ENCODE measurements around the gene DSCAM.

DNA sequence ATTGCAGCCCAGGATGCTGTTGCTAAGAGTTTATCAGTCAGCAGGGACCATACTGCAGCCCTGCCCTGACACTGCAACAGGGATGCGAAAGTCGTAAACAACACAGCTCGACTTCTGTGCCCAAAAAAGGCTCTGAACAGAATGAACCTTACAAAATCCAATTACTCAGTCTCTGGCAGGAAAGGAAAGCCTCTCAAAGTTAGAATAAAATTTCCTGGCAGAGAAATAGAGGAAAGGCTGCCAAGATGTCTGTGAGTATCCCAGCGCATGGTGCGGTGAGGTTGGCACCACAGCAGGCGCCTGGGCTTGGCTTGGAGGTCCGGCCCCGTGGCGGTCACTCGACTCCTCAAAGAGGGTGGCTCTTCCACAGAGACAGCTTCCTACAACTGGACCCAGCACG lies 794.0 kb downstream of the DSCAM start:
- TF ChIP-seq, protein P1, sequence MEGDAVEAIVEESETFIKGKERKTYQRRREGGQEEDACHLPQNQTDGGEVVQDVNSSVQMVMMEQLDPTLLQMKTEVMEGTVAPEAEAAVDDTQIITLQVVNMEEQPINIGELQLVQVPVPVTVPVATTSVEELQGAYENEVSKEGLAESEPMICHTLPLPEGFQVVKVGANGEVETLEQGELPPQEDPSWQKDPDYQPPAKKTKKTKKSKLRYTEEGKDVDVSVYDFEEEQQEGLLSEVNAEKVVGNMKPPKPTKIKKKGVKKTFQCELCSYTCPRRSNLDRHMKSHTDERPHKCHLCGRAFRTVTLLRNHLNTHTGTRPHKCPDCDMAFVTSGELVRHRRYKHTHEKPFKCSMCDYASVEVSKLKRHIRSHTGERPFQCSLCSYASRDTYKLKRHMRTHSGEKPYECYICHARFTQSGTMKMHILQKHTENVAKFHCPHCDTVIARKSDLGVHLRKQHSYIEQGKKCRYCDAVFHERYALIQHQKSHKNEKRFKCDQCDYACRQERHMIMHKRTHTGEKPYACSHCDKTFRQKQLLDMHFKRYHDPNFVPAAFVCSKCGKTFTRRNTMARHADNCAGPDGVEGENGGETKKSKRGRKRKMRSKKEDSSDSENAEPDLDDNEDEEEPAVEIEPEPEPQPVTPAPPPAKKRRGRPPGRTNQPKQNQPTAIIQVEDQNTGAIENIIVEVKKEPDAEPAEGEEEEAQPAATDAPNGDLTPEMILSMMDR (IDR thresholded peaks at IDR 0.05 in 8 of 11, conservative IDR thresholded peaks at IDR 0.05 in 3 of 11) = no peak
- no peak for TF ChIP-seq POLR2A (IDR thresholded peaks at IDR 0.05)

Measured in spleen (tissue), 7 donors.